OCI-LY1 (cell line): Measurements from ENCODE around the gene ITCH.

Experiments used
- EZH2 ChIP-seq: fragments of 200-600 bp; sonication (generic), shearing (Covaris generic); IDR thresholded peaks from 2 replicates; pipeline ENCODE4 v1.8.0; 2017; ENCODE audit warnings: borderline replicate concordance, mixed run types, mild to moderate bottlenecking, antibody characterized with exemption, low read length, moderate library complexity, mixed read lengths
- TF ChIP-seq, protein P1 (sequence below): fragments of 200-600 bp; sonication (generic), shearing (Covaris generic); IDR thresholded peaks from 2 replicates; pipeline ENCODE4 v1.5.1; 2017; ENCODE audit warnings: mild to moderate bottlenecking, antibody characterized with exemption, low read length, moderate library complexity, mixed read lengths

- TF ChIP-seq, protein P1, sequence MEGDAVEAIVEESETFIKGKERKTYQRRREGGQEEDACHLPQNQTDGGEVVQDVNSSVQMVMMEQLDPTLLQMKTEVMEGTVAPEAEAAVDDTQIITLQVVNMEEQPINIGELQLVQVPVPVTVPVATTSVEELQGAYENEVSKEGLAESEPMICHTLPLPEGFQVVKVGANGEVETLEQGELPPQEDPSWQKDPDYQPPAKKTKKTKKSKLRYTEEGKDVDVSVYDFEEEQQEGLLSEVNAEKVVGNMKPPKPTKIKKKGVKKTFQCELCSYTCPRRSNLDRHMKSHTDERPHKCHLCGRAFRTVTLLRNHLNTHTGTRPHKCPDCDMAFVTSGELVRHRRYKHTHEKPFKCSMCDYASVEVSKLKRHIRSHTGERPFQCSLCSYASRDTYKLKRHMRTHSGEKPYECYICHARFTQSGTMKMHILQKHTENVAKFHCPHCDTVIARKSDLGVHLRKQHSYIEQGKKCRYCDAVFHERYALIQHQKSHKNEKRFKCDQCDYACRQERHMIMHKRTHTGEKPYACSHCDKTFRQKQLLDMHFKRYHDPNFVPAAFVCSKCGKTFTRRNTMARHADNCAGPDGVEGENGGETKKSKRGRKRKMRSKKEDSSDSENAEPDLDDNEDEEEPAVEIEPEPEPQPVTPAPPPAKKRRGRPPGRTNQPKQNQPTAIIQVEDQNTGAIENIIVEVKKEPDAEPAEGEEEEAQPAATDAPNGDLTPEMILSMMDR, result no peak
- no peak for TF ChIP-seq EZH2
These were observed 76.1 kb downstream of the ITCH start for GRCh38 chr20:34439168-34439567.
